NCI-H2227 (cell line): ENCODE measurements around the gene AURKB.

Experiments
- DNase-seq: peaks from one replicate; lab custom pipeline; 2025; ENCODE audit not compliant: unreplicated experiment; lab: John Stamatoyannopoulos, UW

Gene AURKB

GRCh38 chr17:8162997-8163977 lies 47.1 kb downstream of the AURKB start:
- DNase-seq = peak; percentile 39

GRCh38 chr17:8162233-8162996 lies 48.0 kb downstream of the AURKB start, which contains the start of gene VAMP2:
Gene VAMP2, minus strand, starts transcription at chr17:8162948. Its CDS starts 69 bp downstream, at chr17:8162879.
- DNase-seq = peak; percentile 83

- DNase-seq = no peak
These were observed 48.8 kb downstream of the AURKB start for GRCh38 chr17:8161289-8162232.

- DNase-seq = no peak
These were observed 49.6 kb downstream of the AURKB start for GRCh38 chr17:8160741-8161221.

- no peak for DNase-seq
These were observed 50.2 kb downstream of the AURKB start for GRCh38 chr17:8160224-8160577.

- no peak for DNase-seq
These were observed 50.7 kb downstream of the AURKB start for GRCh38 chr17:8159459-8160223.

- no peak for DNase-seq
These were observed 51.4 kb downstream of the AURKB start for GRCh38 chr17:8159032-8159400.

GRCh38 chr17:8158267-8159031 lies 51.9 kb downstream of the AURKB start:
- peak; percentile 82 for DNase-seq

GRCh38 chr17:8156246-8156992 lies 54.0 kb downstream of the AURKB start:
- DNase-seq = peak; percentile 99

GRCh38 chr17:8155996-8156245 lies 54.5 kb downstream of the AURKB start:
- DNase-seq = no peak

- DNase-seq = no peak
These were observed 55.0 kb downstream of the AURKB start for GRCh38 chr17:8155231-8155995.
